HG02852 (cell line): ENCODE measurements around the gene DPM1.
A peak's percentile ranks its signal among the peaks of the same experiment; 100 is the strongest.

Source experiments
- ATAC-seq: cut with Tn5 transposase; IDR thresholded peaks from one replicate; pipeline ENCODE4 v1.9.1; 2021; ENCODE audit warnings: mild to moderate bottlenecking, moderate library complexity; ENCODE audit not compliant: unreplicated experiment

Gene DPM1

GRCh38 chr20:50957798-50958614, at the start of gene DPM1:
Gene DPM1, minus strand, starts transcription at chr20:50958532. Its CDS starts 9 bp downstream, at chr20:50958523.
- ATAC-seq, result peak; percentile 76

GRCh38 chr20:51005214-51005613, 46.9 kb upstream of the DPM1 start:
- ATAC-seq, result no peak

GRCh38 chr20:51004781-51005180, 46.4 kb upstream of the DPM1 start:
- ATAC-seq, result no peak

GRCh38 chr20:51004305-51004727, 46.0 kb upstream of the DPM1 start:
- no peak for ATAC-seq

- no peak for ATAC-seq
These were observed 45.4 kb upstream of the DPM1 start for GRCh38 chr20:51003753-51004152.

- no peak for ATAC-seq
These were observed 44.3 kb upstream of the DPM1 start for GRCh38 chr20:51002633-51003032.

GRCh38 chr20:51001430-51002265, 43.3 kb upstream of the DPM1 start:
- no peak for ATAC-seq

GRCh38 chr20:50999355-50999754, 41.0 kb upstream of the DPM1 start:
- no peak for ATAC-seq

GRCh38 chr20:50996901-50997865, 38.9 kb upstream of the DPM1 start:
- no peak for ATAC-seq

GRCh38 chr20:50995506-50995905, 37.2 kb upstream of the DPM1 start:
- ATAC-seq, result no peak

GRCh38 chr20:50993876-50994275, 35.5 kb upstream of the DPM1 start:
- ATAC-seq, result no peak

GRCh38 chr20:50992733-50993457, 34.6 kb upstream of the DPM1 start:
- ATAC-seq, result no peak

GRCh38 chr20:50992336-50992732, 34.0 kb upstream of the DPM1 start:
- ATAC-seq, result no peak

- no peak for ATAC-seq
These were observed 32.7 kb upstream of the DPM1 start for GRCh38 chr20:50991076-50991475.

- no peak for ATAC-seq
These were observed 29.3 kb upstream of the DPM1 start for GRCh38 chr20:50987493-50988210.

- ATAC-seq, result no peak
These were observed 25.0 kb upstream of the DPM1 start for GRCh38 chr20:50983321-50983720.

GRCh38 chr20:50982363-50982762, 24.0 kb upstream of the DPM1 start:
- ATAC-seq, result no peak

- ATAC-seq, result no peak
These were observed 23.3 kb upstream of the DPM1 start for GRCh38 chr20:50981714-50982048.

GRCh38 chr20:50980851-50981713, 22.8 kb upstream of the DPM1 start:
- no peak for ATAC-seq
